A549 (cell line): Measurements from ENCODE around the gene IGF2R.

Experiments
- FOSB ChIP-seq: fragments of 250-450 bp; sonication (Bioruptor Pico); IDR thresholded peaks from 2 replicates; pipeline ENCODE4 v1.5.0; 2020; ENCODE audit warnings: mild to moderate bottlenecking, moderate library complexity
- JUNB ChIP-seq: fragments of >200 bp; sonication (Bioruptor Twin); formaldehyde crosslinking; IDR thresholded peaks from 2 replicates; pipeline ENCODE4 v1.6.1; 2016
- POLR2AphosphoS2 ChIP-seq: conservative IDR thresholded peaks from 2 replicates; pipeline ENCODE4 v1.6.1; 2012; ENCODE audit warnings: low read length, improper control_type of control experiment, inconsistent platforms
- RNF2 ChIP-seq: fragments of 200-600 bp; sonication (generic); IDR thresholded peaks from 2 replicates; pipeline ENCODE4 v1.6.1; 2016; ENCODE audit warnings: low read depth, mild to moderate bottlenecking, antibody characterized with exemption, moderate library complexity, borderline replicate concordance
- TF ChIP-seq, protein P1 (sequence below): fragments of >200 bp; sonication (Bioruptor Twin); formaldehyde crosslinking; IDR thresholded peaks from 3 replicates; pipeline ENCODE4 v1.5.1; 2016
- TF ChIP-seq, protein P2 (sequence below): IDR thresholded peaks from 2 replicates; pipeline ENCODE4 v1.6.1; 2012; ENCODE audit warnings: low read depth, borderline replicate concordance

DNA sequence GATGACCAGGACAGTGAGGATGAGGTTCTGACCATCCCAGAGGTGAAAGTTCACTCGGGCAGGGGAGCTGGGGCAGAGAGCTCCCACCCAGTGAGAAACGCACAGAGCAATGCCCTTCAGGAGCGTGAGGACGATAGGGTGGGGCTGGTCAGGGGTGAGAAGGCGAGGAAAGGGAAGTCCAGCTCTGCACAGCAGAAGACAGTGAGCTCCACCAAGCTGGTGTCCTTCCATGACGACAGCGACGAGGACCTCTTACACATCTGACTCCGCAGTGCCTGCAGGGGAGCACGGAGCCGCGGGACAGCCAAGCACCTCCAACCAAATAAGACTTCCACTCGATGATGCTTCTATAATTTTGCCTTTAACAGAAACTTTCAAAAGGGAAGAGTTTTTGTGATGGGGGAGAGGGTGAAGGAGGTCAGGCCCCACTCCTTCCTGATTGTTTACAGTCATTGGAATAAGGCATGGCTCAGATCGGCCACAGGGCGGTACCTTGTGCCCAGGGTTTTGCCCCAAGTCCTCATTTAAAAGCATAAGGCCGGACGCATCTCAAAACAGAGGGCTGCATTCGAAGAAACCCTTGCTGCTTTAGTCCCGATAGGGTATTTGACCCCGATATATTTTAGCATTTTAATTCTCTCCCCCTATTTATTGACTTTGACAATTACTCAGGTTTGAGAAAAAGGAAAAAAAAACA is 136.1 kb downstream of the IGF2R start:
- no peak for TF ChIP-seq JUNB
- no peak for TF ChIP-seq POLR2AphosphoS2
- no peak for TF ChIP-seq FOSB (CRISPR knock-in tag)
- TF ChIP-seq, protein P1, sequence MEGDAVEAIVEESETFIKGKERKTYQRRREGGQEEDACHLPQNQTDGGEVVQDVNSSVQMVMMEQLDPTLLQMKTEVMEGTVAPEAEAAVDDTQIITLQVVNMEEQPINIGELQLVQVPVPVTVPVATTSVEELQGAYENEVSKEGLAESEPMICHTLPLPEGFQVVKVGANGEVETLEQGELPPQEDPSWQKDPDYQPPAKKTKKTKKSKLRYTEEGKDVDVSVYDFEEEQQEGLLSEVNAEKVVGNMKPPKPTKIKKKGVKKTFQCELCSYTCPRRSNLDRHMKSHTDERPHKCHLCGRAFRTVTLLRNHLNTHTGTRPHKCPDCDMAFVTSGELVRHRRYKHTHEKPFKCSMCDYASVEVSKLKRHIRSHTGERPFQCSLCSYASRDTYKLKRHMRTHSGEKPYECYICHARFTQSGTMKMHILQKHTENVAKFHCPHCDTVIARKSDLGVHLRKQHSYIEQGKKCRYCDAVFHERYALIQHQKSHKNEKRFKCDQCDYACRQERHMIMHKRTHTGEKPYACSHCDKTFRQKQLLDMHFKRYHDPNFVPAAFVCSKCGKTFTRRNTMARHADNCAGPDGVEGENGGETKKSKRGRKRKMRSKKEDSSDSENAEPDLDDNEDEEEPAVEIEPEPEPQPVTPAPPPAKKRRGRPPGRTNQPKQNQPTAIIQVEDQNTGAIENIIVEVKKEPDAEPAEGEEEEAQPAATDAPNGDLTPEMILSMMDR, result no peak
- no peak for TF ChIP-seq RNF2
- TF ChIP-seq, protein P2, sequence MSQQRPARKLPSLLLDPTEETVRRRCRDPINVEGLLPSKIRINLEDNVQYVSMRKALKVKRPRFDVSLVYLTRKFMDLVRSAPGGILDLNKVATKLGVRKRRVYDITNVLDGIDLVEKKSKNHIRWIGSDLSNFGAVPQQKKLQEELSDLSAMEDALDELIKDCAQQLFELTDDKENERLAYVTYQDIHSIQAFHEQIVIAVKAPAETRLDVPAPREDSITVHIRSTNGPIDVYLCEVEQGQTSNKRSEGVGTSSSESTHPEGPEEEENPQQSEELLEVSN, result no peak
